ENCODE results near the gene DNAH2.
"Not testable (repeated sequence)": the region's sequence is repeated elsewhere in the genome, so short reads cannot be mapped to it uniquely, and the experiment has no call there.

Gene DNAH2

GRCh38 chr17:7807206-7807605, 89.7 kb downstream of the DNAH2 start:
- no peak overlapping the region for H3K4me3 ChIP-seq (ENCODE audit: low read depth, low read length)
- no peak for TF ChIP-seq CTCF (IDR thresholded peaks at IDR 0.05; ENCODE audit: borderline replicate concordance, insufficient read depth, low read depth, low read length)

GRCh38 chr17:7809086-7809790, 91.7 kb downstream of the DNAH2 start:
- TF ChIP-seq CTCF (IDR thresholded peaks at IDR 0.05; ENCODE audit: borderline replicate concordance, insufficient read depth, low read depth, low read length), result no peak

DNA sequence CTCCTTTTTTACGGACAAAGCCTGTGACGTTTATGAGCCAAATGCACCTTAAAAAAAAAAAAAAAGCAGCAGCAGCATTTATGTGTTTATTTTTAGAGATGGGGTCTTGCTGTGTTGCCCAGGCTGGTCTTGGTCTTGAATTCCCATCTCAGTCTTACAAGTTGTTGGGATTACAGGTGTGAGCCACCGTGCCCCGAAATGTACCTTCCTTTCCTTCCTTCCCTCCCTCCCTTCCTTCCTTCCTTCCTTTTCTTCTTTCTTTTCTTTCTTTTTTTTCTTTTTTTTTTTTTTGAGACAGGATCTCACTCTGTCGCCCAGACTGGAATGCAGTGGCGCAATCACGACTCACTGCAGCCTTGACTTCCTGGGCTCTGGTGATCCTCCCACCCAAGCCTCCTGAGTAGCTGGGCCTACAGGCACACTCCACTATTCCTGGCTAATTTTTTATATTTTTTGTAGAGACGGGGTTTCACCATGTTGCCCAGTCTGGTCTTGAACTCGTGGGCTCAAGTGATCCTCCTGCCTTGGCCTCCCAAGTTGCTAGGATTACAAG, 92.3 kb downstream of the DNAH2 start:
- H3K4me3 ChIP-seq (ENCODE audit: low read depth, low read length), result not testable (repeated sequence)

More at GRCh38 chr17:7809086-7809790, 91.7 kb downstream of the DNAH2 start:
- H3K4me3 ChIP-seq (ENCODE audit: low read depth, low read length), result no peak overlapping the region

DNA sequence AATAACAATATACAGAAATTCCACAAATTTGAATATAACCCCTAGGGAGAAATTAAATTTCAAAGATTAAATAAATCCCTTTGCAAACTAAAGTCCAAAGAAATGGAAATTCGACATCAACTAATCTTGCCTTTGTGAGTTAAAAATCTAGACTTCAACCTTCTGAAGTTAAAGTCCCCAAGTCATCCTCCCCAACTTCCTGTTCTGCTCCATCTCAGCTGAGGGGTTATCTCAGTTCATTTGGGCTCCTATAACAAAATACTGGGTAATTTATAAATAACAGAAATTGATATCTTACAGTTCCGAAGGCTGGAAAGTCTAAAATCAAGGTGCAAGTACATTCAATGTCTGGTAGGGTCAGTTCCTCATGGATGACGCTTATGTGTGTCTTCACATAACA, 93.7 kb downstream of the DNAH2 start:
- H3K4me3 ChIP-seq (ENCODE audit: low read depth, low read length), result no peak overlapping the region
- TF ChIP-seq CTCF (IDR thresholded peaks at IDR 0.05; ENCODE audit: borderline replicate concordance, insufficient read depth, low read depth, low read length), result no peak

- no peak for TF ChIP-seq CTCF (IDR thresholded peaks at IDR 0.05; ENCODE audit: borderline replicate concordance, insufficient read depth, low read depth, low read length)
- no peak overlapping the region for H3K4me3 ChIP-seq (ENCODE audit: low read depth, low read length)
Observed at GRCh38 chr17:7814969-7815368, 97.4 kb downstream of the DNAH2 start.

DNA sequence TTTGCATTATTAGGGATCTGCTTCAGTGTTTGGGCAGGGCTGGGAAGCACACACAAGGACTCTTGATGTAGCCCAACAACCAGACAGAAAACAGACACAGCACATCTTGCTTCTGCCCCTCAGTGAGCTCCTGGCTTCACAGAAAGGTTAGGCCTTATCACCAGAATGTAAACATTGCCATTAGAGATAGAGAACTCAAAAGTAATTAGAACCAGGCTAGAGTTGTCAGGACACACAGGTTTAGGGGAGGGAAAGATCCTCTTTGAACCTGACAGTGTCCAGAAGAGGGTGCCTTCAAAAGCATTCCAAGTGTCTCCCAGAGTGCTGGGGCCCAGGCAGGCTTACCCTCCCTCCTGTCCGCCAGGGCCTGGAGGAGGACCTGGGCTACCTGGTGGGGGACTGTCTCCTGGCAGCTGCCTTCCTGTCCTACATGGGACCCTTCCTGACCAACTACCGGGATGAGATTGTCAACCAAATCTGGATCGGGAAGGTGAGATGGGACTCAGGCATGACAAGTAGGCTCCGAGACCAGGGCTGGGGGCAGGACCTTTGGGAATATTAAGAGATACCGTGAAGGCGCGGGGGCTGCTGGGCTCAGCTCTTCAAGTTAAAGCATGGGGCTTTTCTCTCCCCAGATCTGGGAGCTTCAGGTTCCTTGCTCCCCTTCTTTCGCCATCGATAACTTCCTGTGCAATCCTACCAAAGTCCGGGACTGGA, 99.5 kb downstream of the DNAH2 start:
- no peak for TF ChIP-seq CTCF (IDR thresholded peaks at IDR 0.05; ENCODE audit: borderline replicate concordance, insufficient read depth, low read depth, low read length)
- no peak overlapping the region for H3K4me3 ChIP-seq (ENCODE audit: low read depth, low read length)

DNA sequence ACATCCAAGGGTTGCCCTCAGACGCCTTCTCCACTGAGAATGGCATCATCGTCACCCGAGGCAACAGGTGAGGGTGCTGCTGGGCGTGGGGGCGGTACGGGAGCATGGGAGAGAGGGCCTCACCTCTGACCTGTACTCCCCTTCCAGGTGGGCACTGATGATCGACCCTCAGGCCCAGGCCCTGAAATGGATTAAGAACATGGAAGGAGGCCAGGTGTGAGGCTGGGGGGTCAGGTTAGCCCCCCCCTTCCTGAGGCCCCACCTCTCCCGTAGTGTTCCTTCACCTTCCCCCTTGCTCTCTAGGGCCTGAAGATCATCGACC, 100.1 kb downstream of the DNAH2 start:
- H3K4me3 ChIP-seq (ENCODE audit: low read depth, low read length), result no peak overlapping the region
- no peak for TF ChIP-seq CTCF (IDR thresholded peaks at IDR 0.05; ENCODE audit: borderline replicate concordance, insufficient read depth, low read depth, low read length)
